Left renal cortex interstitium (tissue), 4 donors: ENCODE results near the gene TRNT1. TPM values are rescaled to one million over a fixed set of nuclear protein-coding genes. Genes with fewer than 3 reads are reported as not detected.

ENCODE experiments used
- DNase-seq, 4 donors: peaks; one replicate each; pipeline ENCODE4 v3.0.0-alpha.2; 2013; ENCODE audit warnings: low read depth in 4 of 4, low spot score in 2 of 4, missing footprints in 1 of 4
- polyA plus RNA-seq, 4 donors: library from polyadenylated mRNA; unstranded; fragments of 120-200 nt; gene quantifications; one replicate each; pipeline ENCODE4 v1.2.1, GENCODE V29; 2013; ENCODE audit not compliant: insufficient read length in 4 of 4

Gene TRNT1
- 10 to 100 TPM; 28.3 to 46.4 (median 34.3) TPM for polyA plus RNA-seq

- DNase-seq, result peak; percentile 79 to 91 (median 85)
Measured at GRCh38 chr3:3126477-3127431, at the start of gene TRNT1. Gene TRNT1, plus strand, starts transcription at chr3:3126940. Its CDS starts 2,101 bp downstream, at chr3:3129041.

- no peak for DNase-seq
Measured at GRCh38 chr3:3080309-3080708, 46.4 kb upstream of the TRNT1 start.

- DNase-seq, result no peak
Measured at GRCh38 chr3:3081381-3082233, 45.1 kb upstream of the TRNT1 start.

- no peak for DNase-seq
Measured at GRCh38 chr3:3082234-3082924, 44.4 kb upstream of the TRNT1 start.

- no peak for DNase-seq
Measured at GRCh38 chr3:3084890-3085289, 41.9 kb upstream of the TRNT1 start.

- no peak for DNase-seq
Measured at GRCh38 chr3:3085782-3086181, 41.0 kb upstream of the TRNT1 start.

GRCh38 chr3:3086239-3086638 lies 40.5 kb upstream of the TRNT1 start:
- DNase-seq, result no peak

GRCh38 chr3:3087279-3087678 lies 39.5 kb upstream of the TRNT1 start:
- DNase-seq, result no peak

GRCh38 chr3:3087716-3088465 lies 38.8 kb upstream of the TRNT1 start:
- DNase-seq, result no peak

- no peak for DNase-seq
Measured at GRCh38 chr3:3089017-3089416, 37.7 kb upstream of the TRNT1 start.

- DNase-seq, result no peak
Measured at GRCh38 chr3:3097958-3098357, 28.8 kb upstream of the TRNT1 start.

GRCh38 chr3:3101660-3102458 lies 24.9 kb upstream of the TRNT1 start:
- DNase-seq, result no peak

- DNase-seq, result no peak
Measured at GRCh38 chr3:3102751-3103150, 24.0 kb upstream of the TRNT1 start.

- DNase-seq, result no peak
Measured at GRCh38 chr3:3105246-3105645, 21.5 kb upstream of the TRNT1 start.

GRCh38 chr3:3105815-3106214 lies 20.9 kb upstream of the TRNT1 start:
- DNase-seq, result no peak

GRCh38 chr3:3107181-3107580 lies 19.6 kb upstream of the TRNT1 start:
- no peak for DNase-seq

GRCh38 chr3:3107858-3108257 lies 18.9 kb upstream of the TRNT1 start:
- DNase-seq, result no peak

- peak in 1 of 4 donors; percentile 18 for DNase-seq
Measured at GRCh38 chr3:3109407-3110298, 17.1 kb upstream of the TRNT1 start.
